Suprapubic skin (tissue), 4 donors: ENCODE measurements around the gene STXBP5. TPM values are rescaled to one million over a fixed set of nuclear protein-coding genes. Genes with fewer than 3 reads are reported as not detected.

Experiments used
- DNase-seq, 2 donors: peaks; one replicate each; pipeline ENCODE4 v3.0.0-alpha.2; 2019; ENCODE audit warnings: low spot score in 2 of 2
- H3K27ac ChIP-seq: fragments of 200-600 bp; sonication (generic); one replicate; pipeline ENCODE4 v1.5.1; 2019
- H3K27me3 ChIP-seq: fragments of 200-600 bp; sonication (generic); one replicate; pipeline ENCODE4 v1.5.1; 2019
- H3K36me3 ChIP-seq: fragments of 200-600 bp; sonication (generic); one replicate; pipeline ENCODE4 v1.5.1; 2019
- H3K4me1 ChIP-seq: fragments of 200-600 bp; sonication (generic); one replicate; pipeline ENCODE4 v1.5.1; 2019
- H3K4me3 ChIP-seq: fragments of 200-600 bp; sonication (generic); one replicate; pipeline ENCODE4 v1.5.1; 2019; ENCODE audit warnings: mild to moderate bottlenecking
- H3K9me3 ChIP-seq: fragments of 200-600 bp; sonication (generic); one replicate; pipeline ENCODE4 v1.5.1; 2019
- EP300 ChIP-seq: sonication (generic); formaldehyde crosslinking; IDR thresholded peaks from one replicate; pipeline ENCODE4 v1.6.1; 2017; ENCODE audit warnings: antibody characterized with exemption
- POLR2A ChIP-seq, 2 donors: fragments of 450-650 bp; IDR thresholded peaks; one replicate each; pipeline ENCODE4 v1.6.1; 2017; ENCODE audit warnings: antibody characterized with exemption in 2 of 2, mild to moderate bottlenecking in 2 of 2, moderate library complexity in 2 of 2
- POLR2AphosphoS5 ChIP-seq, 3 donors: sonication (generic); formaldehyde crosslinking; IDR thresholded peaks; one replicate each; pipeline ENCODE4 v1.6.1; 2017; ENCODE audit warnings: antibody characterized with exemption in 3 of 3
- WGBS: methylation state at CpG from one replicate; pipeline ENCODE4 v1.1.5; 2018; 5-methylcytosine and 5-hydroxymethylcytosine counted together
- total RNA-seq, 4 donors: library from RNA; depleted of rRNA; stranded (reverse); fragments of >200 nt; gene quantifications; one replicate each; pipeline ENCODE4 v1.1.0, GENCODE V29; 2016
- TF ChIP-seq, protein P1 (sequence below), 2 donors: fragments of 200-600 bp in 1 of 2; fragments of 450-650 bp in 1 of 2; sonication (generic) in 1 of 2; IDR thresholded peaks; one replicate each; pipeline ENCODE4 v1.5.1; 2016 to 2019; ENCODE audit warnings: antibody characterized with exemption in 2 of 2, mild to moderate bottlenecking in 1 of 2, moderate library complexity in 1 of 2

STXBP5 gene
- total RNA-seq, 4 donors from 2014 or later: 55.0 to 65.5 (median 60.3) TPM

DNA sequence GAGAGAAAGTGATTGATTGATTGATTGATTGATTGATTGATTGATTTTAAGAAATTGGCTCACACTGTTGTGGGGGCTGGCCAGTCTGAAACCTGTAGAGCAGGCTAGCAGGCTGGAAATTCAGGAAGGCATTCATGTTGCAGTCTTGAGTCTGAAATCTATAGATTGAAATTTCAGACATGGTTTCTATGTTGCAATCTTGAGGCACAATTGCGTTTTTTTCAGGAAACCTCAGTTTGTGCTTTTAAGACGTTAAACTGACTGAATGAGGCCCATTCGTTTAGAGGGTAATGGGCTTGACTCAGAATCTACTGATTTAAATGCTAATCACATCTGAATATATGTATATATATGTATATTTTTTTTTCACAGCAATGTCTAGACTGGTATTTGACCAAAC, 106.3 kb downstream of the STXBP5 start:
- Histone ChIP-seq H3K27me3 (no peaks in the 10 kb centered on the region), H3K36me3 (peaks cover 13% of the 10 kb centered on the region), H3K4me1 (no peaks in the 10 kb centered on the region), H3K4me3 (no peak overlapping the region), H3K9me3 (no peaks in the 10 kb centered on the region), H3K27ac (no peak overlapping the region)
- WGBS: 93% methylated on average over 3 of the region's 3 CpGs
- DNase-seq: no peak
- TF ChIP-seq POLR2A (IDR thresholded peaks at IDR 0.05) (no peak), EP300 (no peak), POLR2AphosphoS5 (IDR thresholded peaks at IDR 0.05) (no peak)
- TF ChIP-seq, protein P1, sequence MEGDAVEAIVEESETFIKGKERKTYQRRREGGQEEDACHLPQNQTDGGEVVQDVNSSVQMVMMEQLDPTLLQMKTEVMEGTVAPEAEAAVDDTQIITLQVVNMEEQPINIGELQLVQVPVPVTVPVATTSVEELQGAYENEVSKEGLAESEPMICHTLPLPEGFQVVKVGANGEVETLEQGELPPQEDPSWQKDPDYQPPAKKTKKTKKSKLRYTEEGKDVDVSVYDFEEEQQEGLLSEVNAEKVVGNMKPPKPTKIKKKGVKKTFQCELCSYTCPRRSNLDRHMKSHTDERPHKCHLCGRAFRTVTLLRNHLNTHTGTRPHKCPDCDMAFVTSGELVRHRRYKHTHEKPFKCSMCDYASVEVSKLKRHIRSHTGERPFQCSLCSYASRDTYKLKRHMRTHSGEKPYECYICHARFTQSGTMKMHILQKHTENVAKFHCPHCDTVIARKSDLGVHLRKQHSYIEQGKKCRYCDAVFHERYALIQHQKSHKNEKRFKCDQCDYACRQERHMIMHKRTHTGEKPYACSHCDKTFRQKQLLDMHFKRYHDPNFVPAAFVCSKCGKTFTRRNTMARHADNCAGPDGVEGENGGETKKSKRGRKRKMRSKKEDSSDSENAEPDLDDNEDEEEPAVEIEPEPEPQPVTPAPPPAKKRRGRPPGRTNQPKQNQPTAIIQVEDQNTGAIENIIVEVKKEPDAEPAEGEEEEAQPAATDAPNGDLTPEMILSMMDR (IDR thresholded peaks at IDR 0.05): no peak

DNA sequence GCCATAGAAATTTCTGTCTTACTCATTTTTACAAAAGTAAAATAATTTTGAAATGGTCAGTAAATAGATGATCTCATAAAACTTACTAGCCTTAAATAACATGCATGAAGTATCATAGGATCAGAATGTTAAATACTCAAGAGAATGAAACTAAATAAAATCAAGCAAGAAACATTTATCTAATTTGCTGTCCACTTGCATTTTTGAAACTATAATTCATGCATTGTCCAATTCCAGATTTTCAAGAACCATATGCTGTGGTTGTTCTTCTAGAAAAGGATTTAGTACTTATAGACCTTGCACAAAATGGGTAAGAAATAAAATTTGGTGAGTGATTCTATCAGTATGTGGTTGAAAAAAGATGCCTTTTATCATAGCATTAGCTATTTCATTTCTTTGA, 107.0 kb downstream of the STXBP5 start:
- no peaks in the 10 kb centered on the region for H3K27me3 ChIP-seq
- DNase-seq: no peak
- TF ChIP-seq POLR2A (IDR thresholded peaks at IDR 0.05) (no peak), EP300 (no peak), POLR2AphosphoS5 (IDR thresholded peaks at IDR 0.05) (no peak)
- TF ChIP-seq, protein P1 (IDR thresholded peaks at IDR 0.05): no peak

DNA sequence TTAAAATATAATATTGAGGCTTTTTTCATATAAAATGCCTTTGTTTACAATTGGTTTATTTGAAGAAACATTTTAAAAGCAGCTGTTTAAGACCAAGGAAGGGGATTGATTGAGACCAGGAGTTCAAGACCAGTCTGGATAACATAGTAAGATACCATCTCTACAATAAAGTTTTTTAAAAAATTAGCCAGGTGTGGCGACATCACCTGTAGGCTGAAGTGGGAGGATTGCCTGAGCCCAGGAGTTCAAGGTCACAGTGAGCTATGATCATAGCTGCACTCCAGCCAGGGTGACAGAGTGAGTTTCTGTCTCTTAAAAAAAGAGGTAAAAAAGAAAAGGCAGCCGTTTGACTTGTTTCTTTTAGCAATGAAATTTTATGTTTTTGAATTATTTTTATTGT, 117.0 kb downstream of the STXBP5 start:
- Histone ChIP-seq H3K4me3 (no peak overlapping the region), H3K36me3 (peaks cover 34% of the 10 kb centered on the region), H3K27me3 (no peaks in the 10 kb centered on the region), H3K9me3 (no peaks in the 10 kb centered on the region), H3K27ac (no peak overlapping the region), H3K4me1 (no peaks in the 10 kb centered on the region)
- no peak for DNase-seq
- TF ChIP-seq, protein P1 (IDR thresholded peaks at IDR 0.05): no peak
- TF ChIP-seq POLR2AphosphoS5 (IDR thresholded peaks at IDR 0.05): no peak
- TF ChIP-seq POLR2A (IDR thresholded peaks at IDR 0.05): no peak
- no peak for TF ChIP-seq EP300
- 83% methylated on average over 2 of the region's 2 CpGs for whole genome bisulfite sequencing

More for the DNA sequence above, 107.0 kb downstream of the STXBP5 start:
- H3K4me1 ChIP-seq: no peaks in the 10 kb centered on the region
- peaks cover 18% of the 10 kb centered on the region for H3K36me3 ChIP-seq
- no peak overlapping the region for H3K27ac ChIP-seq
- H3K4me3 ChIP-seq: no peak overlapping the region
- no peaks in the 10 kb centered on the region for H3K9me3 ChIP-seq

DNA sequence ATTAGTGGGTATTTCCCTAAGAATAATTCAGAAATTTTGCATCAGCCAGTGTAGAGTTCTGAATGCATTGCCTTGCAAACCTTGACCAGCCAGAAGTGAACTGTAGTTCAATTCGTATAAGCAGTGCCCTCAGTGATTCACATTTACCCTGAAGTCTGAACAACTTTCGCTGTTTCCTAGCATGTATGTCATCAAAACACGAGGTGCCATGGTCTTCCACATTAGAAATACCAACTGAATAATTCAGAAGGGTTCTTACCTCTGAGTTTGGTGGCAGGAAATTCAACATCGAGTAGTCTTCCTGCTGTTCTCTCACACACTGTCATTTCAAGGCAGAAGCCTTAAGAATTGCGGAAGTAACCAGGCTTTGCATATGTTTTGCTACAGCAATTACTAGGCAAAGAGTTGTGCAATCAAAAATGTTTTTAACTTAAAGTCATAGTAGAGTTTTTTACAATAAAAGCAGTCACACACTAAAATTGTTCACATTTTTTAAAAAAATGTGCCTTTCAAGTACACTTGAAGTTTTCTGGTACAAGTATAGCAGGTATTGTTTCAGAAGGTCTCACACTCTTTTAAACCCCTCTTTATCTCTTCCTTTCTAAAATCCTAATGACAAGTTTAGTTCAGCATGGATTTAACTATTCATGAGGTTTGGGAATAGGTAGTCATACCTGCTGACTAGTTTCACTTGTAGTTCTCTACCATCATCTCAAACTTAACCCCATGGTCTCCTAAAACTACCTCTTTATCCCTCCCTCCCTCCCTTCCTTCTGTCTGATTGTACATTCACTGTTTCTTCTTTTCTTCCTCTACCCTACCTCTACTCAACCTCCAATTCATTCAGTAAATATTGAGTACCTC, 118.3 kb downstream of the STXBP5 start:
- no peak for DNase-seq
- H3K27me3 ChIP-seq: no peaks in the 10 kb centered on the region
- no peaks in the 10 kb centered on the region for H3K4me1 ChIP-seq
- no peak for TF ChIP-seq POLR2A (IDR thresholded peaks at IDR 0.05)
- TF ChIP-seq, protein P1 (IDR thresholded peaks at IDR 0.05): no peak
- TF ChIP-seq EP300: no peak
- TF ChIP-seq POLR2AphosphoS5 (IDR thresholded peaks at IDR 0.05): no peak
- no peaks in the 10 kb centered on the region for H3K9me3 ChIP-seq
- WGBS: 59% methylated on average over 5 of the region's 5 CpGs
- no peak overlapping the region for H3K4me3 ChIP-seq
- H3K36me3 ChIP-seq: peaks cover 34% of the 10 kb centered on the region
- H3K27ac ChIP-seq: no peak overlapping the region

DNA sequence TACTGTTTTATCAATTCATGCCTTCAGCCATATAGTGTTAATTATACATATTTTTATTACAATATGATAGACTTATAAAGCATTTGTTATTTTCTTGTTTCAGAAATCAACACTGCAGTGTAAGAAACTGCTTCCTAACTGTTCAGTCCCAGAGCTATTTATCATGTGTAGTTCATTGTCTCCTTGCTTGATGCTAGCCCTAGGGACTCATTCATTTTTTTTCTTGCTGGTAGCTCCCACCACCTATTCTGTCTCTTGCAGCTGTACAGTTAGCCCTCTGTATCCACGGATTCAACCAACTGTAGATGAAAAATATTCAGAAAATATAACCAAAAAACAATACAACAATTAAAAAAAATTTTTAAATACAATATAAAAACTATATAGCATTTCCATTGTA, 121.3 kb downstream of the STXBP5 start:
- Histone ChIP-seq H3K9me3 (no peaks in the 10 kb centered on the region), H3K36me3 (peaks cover 35% of the 10 kb centered on the region), H3K4me1 (no peaks in the 10 kb centered on the region), H3K4me3 (no peak overlapping the region), H3K27ac (no peak overlapping the region), H3K27me3 (no peaks in the 10 kb centered on the region)
- WGBS: 92% methylated on average over 1 of the region's 1 CpG
- no peak for DNase-seq
- TF ChIP-seq EP300 (no peak), POLR2AphosphoS5 (IDR thresholded peaks at IDR 0.05) (no peak), POLR2A (IDR thresholded peaks at IDR 0.05) (no peak)
- TF ChIP-seq, protein P1 (IDR thresholded peaks at IDR 0.05): no peak
